ENCODE measurements around the gene RFFL.
A peak's percentile ranks its signal among the peaks of the same experiment; 100 is the strongest.
"Not testable (repeated sequence)": the region's sequence is repeated elsewhere in the genome, so short reads cannot be mapped to it uniquely, and the experiment has no call there.

RFFL gene

DNA sequence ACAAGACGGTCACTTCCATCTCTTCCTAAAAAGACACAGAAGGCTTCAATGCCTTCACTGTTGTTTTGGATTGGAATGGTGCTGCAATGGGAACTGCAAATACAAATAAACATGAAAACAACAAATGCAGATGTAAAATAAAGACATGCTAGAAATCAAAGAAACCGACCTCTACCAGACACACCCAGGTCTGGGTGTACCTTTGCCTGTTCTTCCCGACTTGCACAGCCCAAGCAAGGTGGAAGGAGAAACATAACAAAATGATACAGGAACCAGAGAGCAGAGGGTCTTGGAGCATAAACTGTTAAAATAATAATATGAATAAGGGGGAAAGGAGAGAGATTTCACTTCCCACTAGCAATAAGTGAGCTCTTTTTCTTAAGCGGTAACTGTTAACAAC is 17.3 kb downstream of the RFFL start:
- DNase-seq: no peak

DNA sequence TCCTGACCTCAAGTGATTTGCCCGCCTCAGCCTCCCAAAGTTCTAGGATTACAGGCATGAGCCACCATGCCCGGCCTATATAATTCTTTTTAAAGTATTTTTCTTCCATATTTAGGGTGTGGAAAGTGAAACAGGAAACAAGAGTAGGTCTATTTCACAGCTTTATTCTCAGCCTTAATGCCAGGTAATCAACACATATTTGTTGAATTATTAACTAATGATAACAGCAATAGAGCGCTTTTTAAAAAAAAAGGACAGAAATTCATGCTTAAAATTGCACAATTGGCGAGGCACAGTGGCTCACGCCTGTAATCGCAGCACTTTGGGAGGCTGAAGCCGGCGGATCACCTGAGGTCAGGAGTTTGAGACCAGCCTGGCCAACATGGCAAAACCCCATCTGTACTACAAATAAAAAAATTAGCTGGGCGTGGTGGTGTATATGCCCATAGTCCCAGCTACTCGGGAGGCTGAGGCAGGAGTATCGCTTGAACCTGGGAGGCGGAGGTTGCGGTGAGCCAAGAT is 18.0 kb downstream of the RFFL start:
- not testable (repeated sequence) for DNase-seq

DNA sequence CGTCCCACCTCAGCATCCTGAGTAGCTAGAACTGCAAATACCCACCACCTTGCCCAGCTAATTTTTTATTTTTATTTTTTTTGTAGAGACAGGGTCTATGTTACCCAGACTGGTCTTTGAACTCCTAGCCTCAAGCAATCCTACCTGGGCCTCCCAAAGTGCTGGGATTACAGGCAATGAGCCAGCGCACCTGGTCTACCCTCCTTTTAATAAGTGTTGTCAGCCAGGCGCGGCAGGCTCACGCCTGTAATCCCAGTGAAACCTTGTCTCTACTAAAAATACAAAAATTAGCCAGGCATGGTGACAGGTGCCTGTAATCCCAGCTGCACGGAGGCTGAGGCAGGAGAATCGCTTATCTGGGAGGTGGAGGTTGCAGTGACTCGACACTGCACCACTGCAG is 19.3 kb downstream of the RFFL start:
- no peak for DNase-seq

DNA sequence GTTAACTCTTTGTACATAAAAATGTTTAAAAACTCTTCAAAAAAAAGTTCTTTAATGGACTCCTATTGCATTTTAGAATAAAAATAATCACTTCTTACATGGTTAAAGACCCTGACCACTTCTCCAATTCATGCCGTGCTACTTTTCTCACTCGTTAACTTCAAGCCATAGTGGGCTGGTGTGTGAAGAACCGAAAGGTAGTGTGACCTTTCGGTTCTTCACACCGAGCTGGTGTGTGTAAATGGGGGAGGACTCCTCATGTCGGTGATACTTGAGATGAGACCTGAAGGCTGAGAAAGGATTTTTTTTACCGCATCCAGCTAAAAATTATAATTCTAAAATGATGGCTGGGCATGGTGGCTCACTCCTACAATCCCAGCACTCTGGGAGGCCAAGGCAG is 22.1 kb downstream of the RFFL start:
- no peak for DNase-seq

DNA sequence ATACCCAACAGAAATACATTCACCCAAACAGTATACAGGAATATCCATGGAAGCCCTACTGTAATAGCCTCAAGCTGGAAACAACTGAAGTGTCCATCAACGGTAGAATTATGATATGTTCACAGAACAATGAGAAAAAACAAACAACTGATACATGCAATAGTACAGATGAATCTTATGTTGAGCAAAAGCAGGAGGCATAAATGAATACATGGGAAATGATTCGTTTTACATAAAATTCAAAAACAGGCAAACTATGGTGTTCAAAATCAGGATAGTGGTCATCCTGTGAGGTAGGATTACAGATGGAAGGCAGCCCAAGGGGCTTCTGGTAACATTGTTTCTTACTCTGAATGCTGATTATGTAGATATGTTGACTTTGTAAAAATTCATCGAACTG is 25.1 kb downstream of the RFFL start:
- DNase-seq: no peak

DNA sequence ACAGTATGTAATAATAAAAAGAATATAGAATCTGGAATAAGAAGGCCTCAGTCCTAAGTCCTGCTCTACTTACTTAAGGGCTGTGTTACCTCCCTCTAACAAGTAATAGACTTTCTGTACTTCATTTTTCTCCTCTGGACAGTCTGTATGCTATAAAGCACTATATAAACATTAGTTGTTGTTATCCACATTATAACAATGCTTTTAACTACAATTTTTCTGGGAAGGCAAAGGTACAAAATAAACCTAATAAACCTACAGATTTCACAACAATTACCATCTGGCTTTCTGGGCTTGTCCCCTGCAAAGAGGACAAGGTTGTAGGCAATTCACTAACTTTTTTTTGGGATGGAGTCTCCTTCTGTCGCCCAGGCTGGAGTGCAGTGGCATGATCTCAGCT is 32.7 kb downstream of the RFFL start:
- DNase-seq: no peak

DNA sequence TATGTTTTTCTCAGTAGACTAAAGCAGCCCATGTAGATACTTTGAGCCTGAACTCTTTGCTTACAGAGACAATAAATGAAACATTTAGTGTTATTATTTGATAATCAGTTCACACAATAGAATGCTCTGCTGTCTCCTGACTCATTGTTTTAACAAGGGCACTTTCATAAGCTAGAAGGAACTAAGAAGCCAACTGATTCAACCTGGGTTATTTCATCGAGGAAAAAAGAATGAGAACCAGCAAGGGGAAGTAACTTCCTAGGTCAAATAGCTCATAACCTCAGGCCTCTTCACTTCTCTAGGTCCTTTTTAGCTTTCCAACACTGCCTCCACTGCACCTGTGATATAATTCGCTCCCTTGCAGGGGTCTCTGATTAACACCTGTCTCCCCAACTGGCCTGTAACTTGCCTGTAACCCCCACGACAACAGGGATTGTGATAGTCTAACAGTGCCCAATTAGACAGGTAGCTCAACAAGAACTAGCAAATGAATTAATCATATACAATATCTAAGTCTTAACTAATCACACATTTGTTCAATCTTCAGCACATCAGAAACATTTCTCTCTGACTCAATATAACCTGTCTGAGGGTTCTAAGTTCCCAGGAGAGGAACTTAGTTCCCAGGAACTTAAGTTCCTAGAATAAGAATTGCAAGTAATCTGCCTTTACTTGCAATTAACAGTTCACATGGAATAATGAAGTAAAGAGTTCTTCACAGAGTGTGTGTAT is 34.8 kb downstream of the RFFL start:
- no peak for DNase-seq

DNA sequence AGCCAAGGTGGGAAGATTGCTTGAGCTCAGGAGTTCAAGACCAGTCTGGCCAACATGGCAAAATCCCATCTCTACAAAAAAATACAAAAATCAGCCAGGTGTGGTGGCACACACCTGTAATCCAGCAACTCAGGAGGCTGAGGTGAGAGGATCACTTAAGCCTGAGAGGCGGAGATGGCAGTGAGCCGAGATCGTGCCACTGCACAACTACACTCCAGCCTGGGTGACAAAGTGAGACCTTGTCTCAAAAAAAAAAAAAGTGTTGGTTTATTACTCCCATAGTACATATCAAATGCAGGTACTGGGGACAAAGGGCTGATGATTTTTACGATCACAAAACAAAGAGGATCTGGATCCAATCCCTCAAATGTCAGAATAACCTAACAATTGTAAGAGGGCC is 35.4 kb downstream of the RFFL start:
- not testable (repeated sequence) for DNase-seq

DNA sequence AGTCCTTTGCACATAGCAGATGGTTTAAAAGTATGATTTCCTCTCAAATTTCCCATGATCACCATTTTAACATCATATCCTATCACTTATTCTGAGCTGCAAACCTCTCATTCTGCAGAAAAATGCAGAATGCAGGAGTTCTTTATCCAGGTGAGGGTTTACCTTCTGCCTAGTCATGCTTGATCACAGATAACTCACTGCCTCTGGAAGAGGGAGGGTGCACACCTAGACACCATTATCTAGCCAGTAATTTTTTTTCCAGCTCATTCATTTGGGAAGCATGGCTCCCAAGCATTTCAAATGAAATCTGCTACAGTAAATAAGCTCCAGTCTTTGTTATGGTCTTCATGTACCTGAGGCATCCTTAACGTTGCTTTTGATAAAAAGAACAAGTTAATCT is 38.0 kb downstream of the RFFL start:
- DNase-seq: no peak

DNA sequence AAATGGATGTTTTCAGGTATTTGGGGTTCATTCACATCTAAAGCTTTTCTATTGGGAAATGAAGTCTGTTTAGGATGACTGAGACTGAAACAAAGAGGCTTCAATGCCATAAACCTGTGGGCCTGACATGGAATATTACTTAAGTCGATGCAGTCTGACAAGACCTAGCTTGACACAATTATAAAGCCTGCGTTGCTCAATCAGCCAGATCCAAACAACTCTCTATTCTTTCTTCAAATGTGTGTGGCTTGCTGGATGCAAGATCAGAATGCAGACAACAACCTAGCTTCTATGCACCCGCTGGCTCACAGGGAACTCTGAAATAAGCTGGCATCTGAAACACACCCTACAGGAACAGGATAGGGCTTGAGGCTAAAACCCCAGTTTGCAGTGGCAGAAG is 40.0 kb downstream of the RFFL start:
- DNase-seq: no peak

DNA sequence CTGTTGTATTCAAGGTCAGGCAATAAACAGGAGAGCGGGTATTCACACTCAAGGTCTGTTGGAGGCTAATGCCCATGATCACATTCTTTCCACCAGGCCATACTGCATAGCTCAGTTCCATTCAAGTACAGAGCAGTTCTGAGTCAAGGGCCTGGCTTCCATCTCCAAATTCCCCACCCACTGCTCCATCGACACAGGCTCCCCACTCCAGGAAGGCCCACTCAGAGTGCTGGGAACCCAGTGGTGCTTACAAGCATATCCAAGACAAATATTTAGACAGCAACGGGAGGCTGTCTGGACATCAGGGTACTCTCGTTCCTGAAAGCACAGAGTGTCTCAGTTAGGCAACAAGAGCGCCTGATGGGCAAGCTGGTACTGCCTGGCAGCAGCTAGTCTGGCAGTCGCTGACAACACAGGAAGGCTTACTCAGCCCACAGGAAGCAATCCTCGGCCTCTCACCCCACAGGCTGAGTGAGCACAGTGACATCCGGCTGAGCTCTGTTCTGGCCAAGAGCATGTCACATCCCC is 40.9 kb downstream of the RFFL start:
- peak; percentile 71 for DNase-seq

DNA sequence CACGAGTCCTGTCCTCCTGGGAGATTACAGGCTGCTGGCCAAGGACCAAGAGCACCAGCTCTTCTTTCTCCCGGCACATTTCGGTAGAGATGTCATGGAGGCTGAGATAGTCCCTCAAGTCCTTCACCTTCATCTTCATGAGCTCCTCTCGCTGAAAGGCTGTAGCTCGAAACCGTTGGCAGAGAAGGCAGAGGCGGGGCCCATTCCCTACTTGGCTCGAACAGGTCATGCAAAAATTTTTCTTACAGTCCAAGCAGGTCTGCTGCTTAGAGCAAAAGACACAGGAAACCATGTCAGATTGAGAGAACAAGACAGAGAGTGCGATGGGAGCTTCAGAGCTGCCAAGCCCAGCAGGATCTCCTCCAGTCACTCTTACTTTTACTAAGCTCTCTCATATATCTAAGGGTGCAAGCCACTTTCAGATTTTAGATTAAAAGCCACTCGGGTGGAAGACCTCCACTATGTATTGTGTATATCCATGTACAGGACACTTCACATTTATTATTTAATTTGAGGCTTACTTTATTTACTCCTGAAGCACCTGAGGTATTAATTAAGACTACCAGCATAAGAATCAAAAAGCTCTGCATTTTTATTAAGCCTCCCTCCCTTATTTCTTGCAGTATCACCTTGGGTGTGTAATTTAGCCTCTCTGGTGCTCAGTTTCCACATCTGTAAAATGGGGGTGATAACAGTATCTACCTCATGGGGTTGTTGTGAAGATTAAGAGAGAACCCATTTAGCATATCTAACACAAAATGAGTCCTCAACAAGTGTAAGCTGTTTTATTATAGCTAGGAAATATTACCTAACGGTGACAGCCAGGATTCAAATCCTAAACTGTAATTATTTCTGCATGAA is 41.8 kb downstream of the RFFL start:
- DNase-seq: no peak

DNA sequence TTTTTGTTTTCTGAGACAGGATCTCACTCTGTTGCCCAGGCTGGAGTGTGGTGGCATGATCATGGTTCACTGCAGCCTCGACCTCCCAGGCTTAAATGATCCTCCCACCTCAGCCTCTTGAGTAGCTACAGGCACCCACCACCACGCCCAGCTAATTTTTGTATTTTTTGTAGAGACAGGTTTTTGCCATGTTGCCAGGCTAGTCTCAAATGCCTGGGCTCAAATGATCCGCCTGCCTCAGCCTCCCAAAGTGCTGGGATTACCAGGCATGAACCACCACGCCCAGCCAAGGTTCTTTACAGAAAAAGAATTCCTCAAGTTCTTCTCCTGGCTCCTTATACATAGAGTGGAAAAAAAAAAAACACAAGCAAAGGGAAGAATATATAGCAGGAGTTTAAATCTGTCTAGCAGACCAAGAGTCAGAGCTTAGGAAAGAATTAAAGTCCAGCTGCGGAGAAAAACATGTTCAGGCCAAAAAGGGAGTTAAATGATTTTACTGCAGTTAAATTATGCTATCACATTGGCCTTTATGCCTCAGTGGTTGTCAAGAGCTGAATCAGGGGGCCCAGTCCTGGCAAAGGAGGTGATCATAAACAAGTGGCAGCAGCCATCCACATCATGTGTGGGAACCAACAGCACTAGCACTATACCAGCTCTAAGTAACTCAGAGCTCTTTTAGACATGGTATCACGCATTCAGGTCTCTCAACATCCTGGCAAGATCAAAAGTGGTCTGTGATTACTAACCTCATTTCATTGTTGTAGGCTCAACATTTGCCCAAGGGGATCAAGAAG is 43.9 kb downstream of the RFFL start:
- no peak for DNase-seq

DNA sequence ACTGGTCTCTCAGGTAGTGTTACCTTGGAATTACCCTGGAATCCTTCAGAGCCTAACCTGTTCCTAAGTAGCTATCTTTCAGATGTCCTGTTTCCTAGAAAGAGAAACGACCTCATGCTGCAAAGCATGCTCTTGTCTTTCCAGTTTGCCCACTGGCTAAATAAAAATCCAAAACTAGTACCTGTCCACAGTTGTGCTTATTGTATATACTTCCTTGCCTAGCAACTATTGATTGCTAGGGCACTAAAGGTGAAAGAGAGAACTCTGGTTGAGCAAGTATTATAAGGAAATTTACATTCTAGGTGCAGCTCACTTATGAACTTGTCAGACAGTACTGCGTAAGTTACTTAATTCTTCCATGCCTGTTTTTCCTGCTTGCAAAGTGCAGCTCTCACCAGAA is 44.7 kb downstream of the RFFL start:
- no peak for DNase-seq

DNA sequence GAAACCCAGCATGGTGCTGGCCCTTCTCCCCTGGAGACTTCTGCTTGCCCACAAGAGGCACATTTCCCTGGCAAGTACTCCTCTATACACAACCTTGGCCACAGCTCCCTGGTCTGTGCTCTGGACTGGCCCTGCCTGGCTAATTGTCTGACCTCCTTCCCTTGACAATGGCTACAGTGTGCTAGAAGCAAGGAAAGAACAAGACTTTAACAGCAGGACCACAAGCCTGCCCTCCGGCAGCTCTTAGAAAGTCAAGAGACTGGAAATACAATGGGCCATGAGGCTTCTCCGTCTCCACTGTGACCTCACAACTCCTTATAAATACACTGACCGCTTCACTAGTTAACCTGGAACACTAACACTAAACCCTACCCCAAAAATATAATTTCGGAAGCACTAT is 46.5 kb downstream of the RFFL start:
- DNase-seq: no peak

DNA sequence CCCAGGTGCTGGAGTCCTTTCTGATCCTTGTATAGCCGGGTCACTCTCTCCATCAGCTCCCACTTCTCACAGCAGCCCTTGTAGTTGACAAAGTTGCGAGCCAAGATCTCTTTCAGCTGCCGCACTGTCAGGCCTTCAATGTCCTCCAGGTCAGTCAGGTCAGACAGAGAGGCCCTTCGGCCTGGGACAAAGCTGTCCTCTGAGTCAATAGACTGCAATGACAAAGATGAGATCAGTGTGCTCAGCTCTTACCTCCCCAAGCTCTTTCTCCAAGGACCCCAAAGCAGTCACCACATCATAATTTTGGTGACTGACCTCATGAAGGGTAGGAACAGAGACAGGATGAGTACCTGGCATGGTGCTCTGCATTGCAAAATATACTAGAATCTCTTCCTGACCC is 47.1 kb downstream of the RFFL start:
- DNase-seq: no peak

DNA sequence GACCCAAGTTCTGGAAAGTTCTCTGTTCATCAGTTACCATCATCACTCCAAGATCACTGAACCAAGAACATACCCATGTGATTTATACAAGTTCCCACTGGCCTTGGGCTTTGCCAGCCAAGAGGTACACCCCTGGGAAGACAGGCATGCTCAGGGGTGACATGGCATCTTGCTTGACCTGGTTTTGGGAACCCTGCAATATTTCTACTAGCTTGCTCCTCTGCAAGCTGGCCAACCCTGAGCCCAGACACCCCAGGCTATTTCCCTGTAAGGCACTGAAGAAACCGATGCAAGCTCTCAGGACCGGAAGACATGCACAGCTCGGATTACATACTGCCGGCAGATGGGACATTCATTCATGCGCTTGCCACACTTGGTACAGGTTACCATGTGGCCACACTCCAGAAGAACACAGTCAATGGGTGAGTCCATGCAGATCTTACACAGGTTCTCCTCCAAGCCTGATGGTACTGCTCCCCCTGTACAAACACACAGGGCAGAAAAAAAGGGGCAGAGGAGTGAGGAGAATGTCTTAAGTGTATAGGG is 51.8 kb downstream of the RFFL start:
- DNase-seq: no peak

DNA sequence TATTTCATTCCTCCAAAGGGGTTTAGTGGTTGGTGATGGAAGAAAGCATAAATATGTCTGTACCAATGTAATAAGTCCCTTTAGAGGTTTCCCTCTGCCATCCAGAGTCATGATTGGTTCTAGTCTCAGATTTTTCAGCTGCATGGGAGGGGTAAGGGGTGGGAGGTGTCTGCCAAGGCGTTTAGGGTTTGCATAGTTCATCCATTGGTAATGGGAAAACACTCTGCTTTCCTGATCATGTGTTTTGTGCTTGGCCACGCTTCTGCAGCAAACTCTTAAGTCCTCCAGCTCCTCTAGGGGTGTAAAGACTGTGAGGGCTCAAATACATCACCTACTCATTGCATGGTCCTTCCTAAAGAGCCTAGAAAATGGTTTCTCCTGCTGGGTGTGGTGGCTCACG is 53.4 kb downstream of the RFFL start:
- no peak for DNase-seq

DNA sequence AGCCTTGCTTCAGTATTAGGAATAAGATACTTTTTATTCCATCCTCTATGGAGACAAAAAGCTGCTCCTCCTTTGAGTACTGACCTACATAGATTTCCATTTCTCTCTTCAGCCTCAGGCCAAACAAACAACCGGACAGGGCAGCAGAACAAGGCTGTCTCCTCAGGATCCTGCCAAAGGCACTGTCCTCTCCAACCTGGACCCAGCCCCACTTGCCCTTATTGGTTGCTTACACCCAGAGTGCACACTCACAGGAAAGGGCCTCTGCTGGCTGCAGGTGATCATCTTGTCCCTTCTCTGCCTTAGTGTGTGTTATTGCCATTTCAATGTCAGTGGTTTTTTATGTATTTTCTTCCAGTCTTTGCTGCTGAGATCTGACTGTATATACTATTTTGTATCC is 56.5 kb downstream of the RFFL start:
- no peak for DNase-seq

DNA sequence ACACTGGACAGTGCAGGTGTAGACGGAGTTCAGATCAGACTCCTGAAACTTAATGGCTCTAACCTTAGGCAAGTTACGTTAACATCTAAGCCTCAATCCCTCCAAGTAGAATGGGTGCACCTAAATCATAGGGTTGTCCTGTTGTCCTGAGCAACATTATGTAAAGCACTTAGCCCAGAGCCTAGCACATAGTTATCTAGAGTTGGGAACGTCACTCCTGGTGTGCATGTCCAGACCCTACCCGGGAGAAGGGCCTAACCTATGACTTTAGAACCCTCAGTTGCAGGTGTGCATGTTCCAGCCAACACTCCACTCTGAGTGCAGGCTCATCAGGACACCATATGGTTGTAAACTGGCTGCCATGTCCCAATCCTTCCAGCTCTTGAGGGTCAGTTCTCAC is 57.2 kb downstream of the RFFL start:
- DNase-seq: no peak

DNA sequence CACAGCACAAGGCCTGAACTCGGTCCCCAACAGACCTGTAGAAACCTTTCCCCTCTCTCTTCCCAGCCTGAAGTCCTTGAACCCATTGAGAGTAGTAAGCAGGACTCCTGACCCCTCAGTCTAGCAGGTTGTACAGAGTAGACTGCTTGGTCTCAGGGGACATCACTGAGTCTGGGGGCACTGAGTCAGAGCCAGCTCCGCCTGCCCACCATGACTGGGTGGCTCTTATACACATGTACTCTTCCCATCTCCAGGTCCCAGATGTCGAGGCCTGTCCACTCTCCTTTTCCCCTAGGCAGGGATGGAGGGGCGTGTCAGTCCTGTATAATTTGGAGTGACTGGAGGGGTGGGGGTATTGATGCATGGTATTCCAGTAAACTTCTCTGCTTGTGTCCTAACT is 59.7 kb downstream of the RFFL start:
- DNase-seq: no peak

DNA sequence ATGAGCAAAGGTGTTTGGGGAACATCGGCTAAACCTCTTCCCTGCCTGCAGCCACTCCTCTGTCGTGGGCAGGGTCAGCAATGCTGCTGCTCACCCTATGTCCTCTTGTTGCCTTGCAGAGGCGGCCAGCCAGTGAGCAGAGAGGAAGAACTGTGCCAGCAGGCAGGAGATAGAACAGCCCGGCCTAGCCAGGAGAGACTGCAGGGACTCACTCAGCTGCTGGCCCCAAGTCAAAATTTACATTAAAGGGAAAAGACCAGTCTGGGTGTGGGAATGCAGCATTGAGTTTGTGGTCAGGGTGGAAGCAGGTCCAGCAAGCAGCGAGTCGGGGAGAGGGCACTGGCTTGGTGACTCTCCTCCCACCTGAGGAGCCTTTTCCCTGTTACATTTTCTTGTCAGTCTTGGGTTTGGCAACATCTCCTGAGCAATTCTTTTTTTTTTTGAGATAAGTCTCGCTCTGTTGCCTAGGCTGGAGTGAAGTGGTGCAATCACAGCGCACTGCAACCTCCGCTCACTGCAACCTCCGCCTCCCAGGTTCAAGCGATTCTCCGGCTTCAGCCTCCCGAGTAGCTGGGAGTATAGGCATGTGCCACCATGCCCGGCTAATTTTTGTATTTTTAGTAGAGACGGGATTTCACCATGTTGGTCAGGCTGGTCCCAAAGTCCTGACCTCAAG is 60.5 kb downstream of the RFFL start:
- DNase-seq: no peak

All from activated CD4-positive, CD25-positive, alpha-beta regulatory T cell treated with anti-CD3 and anti-CD28 coated beads, Interleukin-2, amount 50 U/mL, for 72 hours (primary cell).